SK-N-SH (cell line): ENCODE data around the gene STOML1.

ENCODE experiments used
- CHD2 ChIP-seq: fragments of 150-350 bp; IDR thresholded peaks from 2 replicates; pipeline ENCODE4 v1.6.1; 2018; ENCODE audit warnings: low read length; ENCODE audit not compliant: partially characterized antibody
- CTCF ChIP-seq: fragments of 200-600 bp; sonication (generic); IDR thresholded peaks from 2 replicates; pipeline ENCODE4 v1.6.1; 2017; ENCODE audit warnings: antibody characterized with exemption, mild to moderate bottlenecking, moderate library complexity
- ELF1 ChIP-seq: IDR thresholded peaks from 2 replicates; pipeline ENCODE4 v1.4.0; 2012
- FOSL2 ChIP-seq: IDR thresholded peaks from 2 replicates; pipeline ENCODE4 v1.4.0; 2012; ENCODE audit warnings: low read depth, mild to moderate bottlenecking, moderate library complexity, borderline replicate concordance
- FOXM1 ChIP-seq: IDR thresholded peaks from 2 replicates; pipeline ENCODE4 v1.4.0; 2012; ENCODE audit warnings: low read depth, mild to moderate bottlenecking
- POLR2AphosphoS5 ChIP-seq: IDR thresholded peaks from 2 replicates; pipeline ENCODE4 v1.6.1; 2012; ENCODE audit warnings: low read depth, low read length
- RAD21 ChIP-seq: IDR thresholded peaks from 2 replicates; pipeline ENCODE4 v1.6.1; 2012; ENCODE audit warnings: mild to moderate bottlenecking, low read length
- REST ChIP-seq: IDR thresholded peaks from 2 replicates; pipeline ENCODE4 v1.6.1; 2012; ENCODE audit warnings: mild to moderate bottlenecking, low read depth, low read length, moderate library complexity
- SIN3A ChIP-seq: IDR thresholded peaks from 2 replicates; pipeline ENCODE4 v1.6.1; 2012; ENCODE audit warnings: low read depth, mild to moderate bottlenecking, low read length, moderate library complexity, borderline replicate concordance
- YY1 ChIP-seq: IDR thresholded peaks from 2 replicates; pipeline ENCODE4 v1.4.0; 2012; ENCODE audit warnings: low read depth, mild to moderate bottlenecking
- TF ChIP-seq, protein P1 (sequence below): IDR thresholded peaks from 2 replicates; pipeline ENCODE4; 2012

GRCh38 chr15:74034206-74034755 lies 42.2 kb upstream of the STOML1 start:
- TF ChIP-seq ELF1 = no peak
- TF ChIP-seq REST = no peak
- TF ChIP-seq CTCF = no peak
- TF ChIP-seq YY1 = no peak
- TF ChIP-seq, protein P1, sequence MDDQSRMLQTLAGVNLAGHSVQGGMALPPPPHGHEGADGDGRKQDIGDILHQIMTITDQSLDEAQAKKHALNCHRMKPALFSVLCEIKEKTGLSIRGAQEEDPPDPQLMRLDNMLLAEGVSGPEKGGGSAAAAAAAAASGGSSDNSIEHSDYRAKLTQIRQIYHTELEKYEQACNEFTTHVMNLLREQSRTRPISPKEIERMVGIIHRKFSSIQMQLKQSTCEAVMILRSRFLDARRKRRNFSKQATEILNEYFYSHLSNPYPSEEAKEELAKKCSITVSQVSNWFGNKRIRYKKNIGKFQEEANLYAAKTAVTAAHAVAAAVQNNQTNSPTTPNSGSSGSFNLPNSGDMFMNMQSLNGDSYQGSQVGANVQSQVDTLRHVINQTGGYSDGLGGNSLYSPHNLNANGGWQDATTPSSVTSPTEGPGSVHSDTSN = no peak
- no peak for TF ChIP-seq CHD2
- TF ChIP-seq POLR2AphosphoS5 = no peak
- TF ChIP-seq RAD21 = no peak
- no peak for TF ChIP-seq SIN3A
- TF ChIP-seq FOXM1 = no peak
- no peak for TF ChIP-seq FOSL2
